ENCODE measurements around the gene ARHGAP23.
"Not testable (repeated sequence)": the region's sequence is repeated elsewhere in the genome, so short reads cannot be mapped to it uniquely, and the experiment has no call there.

Gene ARHGAP23

GRCh38 chr17:38508954-38509771 lies 80.9 kb downstream of the ARHGAP23 start:
- peaks cover 10 to 24% of the 10 kb centered on the region in 2 donors for H3K4me1 Mint-ChIP-seq
- H3K4me3 Mint-ChIP-seq: peak overlapping the region; percentile 78 to 79
- ATAC-seq (replicated peaks) (peak; percentile 89 to 90), DNase-seq (peak; percentile 46)
- peaks cover 41 to 49% of the 10 kb centered on the region in 2 donors for H3K27me3 Mint-ChIP-seq
- H3K9me3 Mint-ChIP-seq: no peaks in the 10 kb centered on the region
- peak overlapping the region; percentile 83 for H3K27ac Mint-ChIP-seq
- peaks cover 2 to 5% of the 10 kb centered on the region in 2 donors for H3K36me3 Mint-ChIP-seq

GRCh38 chr17:38509772-38510420 lies 81.6 kb downstream of the ARHGAP23 start:
- H3K4me1 Mint-ChIP-seq: peaks cover 10 to 24% of the 10 kb centered on the region in 2 donors
- H3K4me3 Mint-ChIP-seq: peak overlapping the region; percentile 78 to 79
- peaks cover 2 to 5% of the 10 kb centered on the region in 2 donors for H3K36me3 Mint-ChIP-seq
- ATAC-seq (replicated peaks): peak; percentile 17 to 19
- no peak for DNase-seq
- H3K27me3 Mint-ChIP-seq: peaks cover 41 to 49% of the 10 kb centered on the region in 2 donors
- peak overlapping the region; percentile 83 for H3K27ac Mint-ChIP-seq
- no peaks in the 10 kb centered on the region for H3K9me3 Mint-ChIP-seq

- Mint-ChIP-seq H3K36me3 (peaks cover 2 to 5% of the 10 kb centered on the region in 2 donors), H3K27me3 (peaks cover 41 to 49% of the 10 kb centered on the region in 2 donors), H3K27ac (no peak overlapping the region), H3K4me3 (peak overlapping the region; percentile 44 to 48), H3K9me3 (no peaks in the 10 kb centered on the region), H3K4me1 (peaks cover 10 to 24% of the 10 kb centered on the region in 2 donors)
- DNase-seq (no peak), ATAC-seq (replicated peaks) (peak; percentile 38 to 47)
Observed at GRCh38 chr17:38510421-38511149, 82.3 kb downstream of the ARHGAP23 start.

GRCh38 chr17:38511150-38512108 lies 83.2 kb downstream of the ARHGAP23 start:
- DNase-seq (no peak), ATAC-seq (replicated peaks) (no peak)
- H3K27me3 Mint-ChIP-seq: peaks cover 41 to 49% of the 10 kb centered on the region in 2 donors
- peaks cover 10 to 24% of the 10 kb centered on the region in 2 donors for H3K4me1 Mint-ChIP-seq
- no peak overlapping the region for H3K4me3 Mint-ChIP-seq
- no peaks in the 10 kb centered on the region for H3K9me3 Mint-ChIP-seq
- peaks cover 2 to 5% of the 10 kb centered on the region in 2 donors for H3K36me3 Mint-ChIP-seq
- H3K27ac Mint-ChIP-seq: no peak overlapping the region

- ATAC-seq (replicated peaks) (no peak), DNase-seq (no peak)
- Mint-ChIP-seq H3K27me3 (peaks cover 41 to 45% of the 10 kb centered on the region in 2 donors), H3K9me3 (no peaks in the 10 kb centered on the region), H3K36me3 (peaks cover 2 to 5% of the 10 kb centered on the region in 2 donors), H3K4me1 (peaks cover 10 to 24% of the 10 kb centered on the region in 2 donors), H3K27ac (no peak overlapping the region), H3K4me3 (no peak overlapping the region)
Observed at GRCh38 chr17:38512473-38513058, 84.3 kb downstream of the ARHGAP23 start.

GRCh38 chr17:38526526-38526925 lies 98.3 kb downstream of the ARHGAP23 start:
- not testable (repeated sequence) for DNase-seq; H3K27ac Mint-ChIP-seq; ATAC-seq (replicated peaks); H3K9me3 Mint-ChIP-seq; H3K36me3 Mint-ChIP-seq; H3K4me3 Mint-ChIP-seq
- Mint-ChIP-seq H3K4me1 (peaks cover 10 to 13% of the 10 kb centered on the region in 2 donors), H3K27me3 (peaks cover 38 to 39% of the 10 kb centered on the region in 2 donors)

GRCh38 chr17:38528141-38528540 lies 99.9 kb downstream of the ARHGAP23 start:
- Mint-ChIP-seq H3K4me1 (peaks cover 10 to 13% of the 10 kb centered on the region in 2 donors), H3K27me3 (peaks cover 51 to 53% of the 10 kb centered on the region in 2 donors)
- not testable (repeated sequence) for ATAC-seq (replicated peaks); H3K27ac Mint-ChIP-seq; H3K9me3 Mint-ChIP-seq; H3K4me3 Mint-ChIP-seq; DNase-seq; H3K36me3 Mint-ChIP-seq

- Mint-ChIP-seq H3K27me3 (peaks cover 59 to 66% of the 10 kb centered on the region in 2 donors), H3K4me1 (peaks cover 10 to 13% of the 10 kb centered on the region in 2 donors)
- H3K9me3 Mint-ChIP-seq; H3K4me3 Mint-ChIP-seq; ATAC-seq (replicated peaks); DNase-seq; H3K36me3 Mint-ChIP-seq; H3K27ac Mint-ChIP-seq: not testable (repeated sequence)
Observed at GRCh38 chr17:38530856-38531255, 102.6 kb downstream of the ARHGAP23 start.

GRCh38 chr17:38531761-38532160 lies 103.5 kb downstream of the ARHGAP23 start:
- not testable (repeated sequence) for H3K9me3 Mint-ChIP-seq; H3K36me3 Mint-ChIP-seq; ATAC-seq (replicated peaks); H3K4me3 Mint-ChIP-seq; H3K27ac Mint-ChIP-seq; DNase-seq
- Mint-ChIP-seq H3K4me1 (peaks cover 10 to 13% of the 10 kb centered on the region in 2 donors), H3K27me3 (peaks cover 68 to 71% of the 10 kb centered on the region in 2 donors)

GRCh38 chr17:38532451-38532850 lies 104.2 kb downstream of the ARHGAP23 start:
- peaks cover 68 to 72% of the 10 kb centered on the region in 2 donors for H3K27me3 Mint-ChIP-seq
- ATAC-seq (replicated peaks): no peak
- no peak overlapping the region for H3K27ac Mint-ChIP-seq
- no peaks in the 10 kb centered on the region for H3K9me3 Mint-ChIP-seq
- no peak for DNase-seq
- H3K4me3 Mint-ChIP-seq: no peak overlapping the region
- peaks cover 10 to 13% of the 10 kb centered on the region in 2 donors for H3K4me1 Mint-ChIP-seq
- H3K36me3 Mint-ChIP-seq: peaks cover 0 to 1% of the 10 kb centered on the region in 2 donors

GRCh38 chr17:38533241-38533640 lies 105.0 kb downstream of the ARHGAP23 start:
- no peak overlapping the region for H3K27ac Mint-ChIP-seq
- no peak overlapping the region for H3K4me3 Mint-ChIP-seq
- no peak for ATAC-seq (replicated peaks)
- H3K36me3 Mint-ChIP-seq: peaks cover 0 to 1% of the 10 kb centered on the region in 2 donors
- DNase-seq: no peak
- H3K9me3 Mint-ChIP-seq: no peaks in the 10 kb centered on the region
- peaks cover 5 to 10% of the 10 kb centered on the region in 2 donors for H3K4me1 Mint-ChIP-seq
- peaks cover 61 to 64% of the 10 kb centered on the region in 2 donors for H3K27me3 Mint-ChIP-seq

- ATAC-seq (replicated peaks) (no peak), DNase-seq (no peak)
- no peak overlapping the region for H3K4me3 Mint-ChIP-seq
- no peaks in the 10 kb centered on the region for H3K9me3 Mint-ChIP-seq
- H3K4me1 Mint-ChIP-seq: peaks cover 0 to 6% of the 10 kb centered on the region in 2 donors
- H3K27ac Mint-ChIP-seq: no peak overlapping the region
- peaks cover 59 to 63% of the 10 kb centered on the region in 2 donors for H3K27me3 Mint-ChIP-seq
- H3K36me3 Mint-ChIP-seq: peaks cover 0 to 1% of the 10 kb centered on the region in 2 donors
Observed at GRCh38 chr17:38533866-38534497, 105.7 kb downstream of the ARHGAP23 start.
